Stimulated activated CD4-positive, alpha-beta T cell treated with anti-CD3 and anti-CD28 coated beads, Interleukin-12 subunit alpha, Interleukin-12 subunit beta, amount 100 ng/mL, for 4 hours (primary cell): ENCODE results near the gene HNRNPC.
"Not testable (repeated sequence)": the region's sequence is repeated elsewhere in the genome, so short reads cannot be mapped to it uniquely, and the experiment has no call there.

Experiments used
- DNase-seq: peaks from one replicate; pipeline ENCODE4 v3.0.0-alpha.2; 2020

The HNRNPC gene

DNA sequence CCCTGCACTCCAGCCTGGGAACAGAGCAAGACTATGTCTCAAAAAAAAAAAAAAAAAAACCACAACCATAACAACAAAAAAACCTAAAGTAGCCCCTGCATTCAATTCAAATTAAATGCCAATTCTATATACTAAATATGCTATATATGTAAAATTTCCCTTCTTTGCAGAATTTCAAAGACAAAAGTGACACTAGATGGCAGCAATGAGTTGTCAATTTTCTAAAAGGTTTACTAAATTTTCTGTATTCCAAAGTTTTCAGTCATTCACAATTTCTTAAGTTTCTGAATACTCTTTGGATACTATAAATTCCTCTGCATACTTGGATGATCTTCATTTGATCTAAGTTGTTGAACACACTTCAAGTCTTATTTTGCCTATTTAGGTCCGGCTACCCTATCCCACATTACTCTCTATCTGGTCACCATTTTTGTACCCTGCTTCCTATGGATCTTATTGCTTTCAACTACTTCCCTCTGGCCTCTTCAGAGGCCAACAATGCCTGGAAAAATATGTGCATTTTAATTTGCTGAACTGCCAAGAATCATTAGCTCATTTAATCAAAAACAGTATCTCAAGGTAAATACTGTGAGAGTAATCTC, 27.9 kb downstream of the HNRNPC start:
- DNase-seq: no peak

DNA sequence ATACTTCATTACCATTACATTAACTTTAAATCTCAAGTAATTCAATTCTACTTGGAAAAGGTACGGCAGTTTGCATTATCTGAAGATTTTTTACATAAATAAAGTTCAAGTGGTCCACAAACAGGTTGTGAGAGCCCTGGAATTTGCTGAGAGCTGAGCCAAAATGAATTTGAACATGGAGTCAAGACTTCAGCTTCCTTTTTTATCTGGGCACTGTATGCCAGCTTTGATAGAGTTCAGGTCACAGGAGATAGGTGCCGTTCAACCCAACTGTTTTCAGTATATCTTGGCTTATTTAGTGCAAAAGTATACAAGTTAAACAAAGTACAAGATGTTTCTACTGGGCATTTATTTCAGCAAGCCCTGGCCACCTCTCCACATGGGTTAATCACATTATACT, 28.8 kb downstream of the HNRNPC start:
- DNase-seq: no peak

DNA sequence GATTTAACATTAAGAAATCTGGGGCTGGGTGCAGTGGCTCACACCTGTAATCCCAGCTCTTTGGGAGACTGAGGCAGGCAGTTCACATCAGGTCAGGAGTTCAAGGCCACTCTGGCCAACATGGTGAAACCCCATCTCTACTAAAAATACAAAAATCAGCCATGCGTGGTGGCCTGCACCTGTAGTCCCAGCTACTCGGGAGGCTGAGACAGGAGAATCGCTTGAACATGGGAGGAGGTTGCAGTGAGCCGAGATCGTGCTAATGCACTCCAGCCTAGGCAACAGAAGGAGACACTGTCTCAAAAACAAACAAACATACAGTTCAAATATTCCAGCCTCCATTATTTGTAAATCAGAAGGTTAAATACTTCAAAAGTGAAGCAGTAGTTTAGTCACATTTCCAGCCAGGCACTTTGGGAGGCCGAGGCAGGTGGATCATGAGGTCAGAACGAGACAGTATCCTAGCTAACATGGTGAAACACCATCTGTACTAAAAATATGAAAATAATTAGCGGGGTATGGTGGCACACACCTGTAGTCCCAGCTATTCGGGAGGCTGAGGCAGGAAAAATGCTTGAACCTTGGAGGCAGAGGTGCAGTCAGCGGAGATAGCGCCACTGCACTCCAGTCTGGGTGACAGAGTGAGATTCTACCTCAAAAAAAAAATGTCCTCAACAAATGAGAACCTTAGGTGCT, 30.3 kb downstream of the HNRNPC start:
- DNase-seq: no peak

DNA sequence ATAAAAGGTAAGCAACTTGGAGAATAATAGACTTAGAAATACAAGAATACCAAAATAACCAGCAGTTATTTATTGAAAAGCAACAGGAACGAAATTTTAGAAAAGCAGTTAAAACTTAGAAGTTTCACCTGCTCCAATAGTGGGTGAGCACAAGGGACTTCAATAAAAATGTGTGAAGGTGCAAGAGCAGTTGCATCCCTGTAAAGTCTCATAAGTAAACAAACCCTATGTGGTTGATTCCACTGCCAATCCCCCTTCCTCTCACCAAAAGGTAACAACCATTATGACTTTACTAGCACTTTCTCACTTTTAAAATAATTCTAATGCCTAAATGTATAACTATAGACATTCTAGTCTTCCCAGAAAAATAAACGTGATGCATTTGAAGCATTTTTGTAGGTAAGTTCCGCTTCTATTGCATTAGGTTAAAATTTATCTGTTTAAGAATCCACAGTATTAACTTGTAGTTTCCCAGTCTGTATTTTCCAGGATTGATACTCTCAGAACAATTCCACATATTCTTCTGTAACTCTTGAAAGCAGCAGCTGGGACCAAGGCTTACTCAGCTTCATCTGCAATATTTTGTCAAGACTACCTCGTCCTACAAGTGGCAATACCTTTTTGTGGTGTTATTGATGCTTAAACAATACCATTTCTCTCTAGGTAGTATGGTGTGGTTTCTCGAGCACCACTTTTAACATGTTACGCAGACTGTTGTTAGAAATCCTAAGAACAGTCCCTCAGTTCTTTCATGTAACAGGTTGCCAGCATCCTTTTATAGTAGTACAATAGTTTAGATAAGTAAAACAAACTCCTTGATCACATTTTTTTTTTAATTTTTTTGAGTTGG, 32.1 kb downstream of the HNRNPC start:
- no peak for DNase-seq

DNA sequence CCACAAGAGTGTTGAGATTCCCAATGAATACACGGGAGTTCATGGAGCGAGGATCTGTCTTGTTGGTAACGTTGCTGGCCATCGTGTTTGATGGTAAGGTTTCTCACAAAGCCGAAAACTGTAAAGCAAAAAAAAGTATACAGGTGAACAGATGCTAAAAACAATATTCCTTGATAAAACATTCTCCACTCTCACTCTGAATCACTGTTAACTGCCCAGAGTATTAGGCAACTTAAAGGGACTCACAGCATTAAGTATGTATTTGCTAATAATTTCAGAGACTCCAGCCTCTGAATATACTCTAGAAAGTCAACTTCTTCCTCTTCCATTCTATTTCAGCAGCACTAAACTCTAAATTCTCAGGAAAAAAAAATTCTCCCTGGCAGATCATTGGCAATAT, 35.1 kb downstream of the HNRNPC start:
- DNase-seq: no peak

DNA sequence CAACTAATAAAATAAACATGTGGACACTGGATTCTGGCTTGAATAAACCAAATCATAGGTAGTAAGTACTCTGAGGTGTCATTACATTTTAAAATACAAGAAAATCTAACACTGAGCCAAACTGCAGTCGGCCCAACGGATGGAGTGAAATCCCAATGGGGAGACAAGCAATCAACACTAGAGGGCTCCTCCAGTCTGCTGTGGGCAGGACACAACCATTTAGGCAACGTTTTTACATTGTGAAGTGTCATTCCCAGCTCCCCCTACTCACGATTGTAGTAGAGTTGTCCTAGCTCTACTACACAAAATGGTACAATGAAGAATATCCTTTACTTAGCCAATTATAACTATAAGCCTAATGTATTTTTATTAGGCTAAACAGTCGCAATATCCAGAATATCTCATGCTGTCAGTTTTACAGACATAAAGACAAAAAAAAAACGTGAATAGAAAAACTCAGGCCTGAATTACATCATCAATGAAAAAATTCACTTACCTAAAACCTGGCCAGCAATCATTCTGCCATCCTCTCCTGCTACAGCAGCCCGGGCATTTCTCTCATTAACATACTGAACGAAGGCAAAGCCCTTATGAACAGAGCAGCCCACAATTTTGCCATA, 35.7 kb downstream of the HNRNPC start:
- DNase-seq: no peak

DNA sequence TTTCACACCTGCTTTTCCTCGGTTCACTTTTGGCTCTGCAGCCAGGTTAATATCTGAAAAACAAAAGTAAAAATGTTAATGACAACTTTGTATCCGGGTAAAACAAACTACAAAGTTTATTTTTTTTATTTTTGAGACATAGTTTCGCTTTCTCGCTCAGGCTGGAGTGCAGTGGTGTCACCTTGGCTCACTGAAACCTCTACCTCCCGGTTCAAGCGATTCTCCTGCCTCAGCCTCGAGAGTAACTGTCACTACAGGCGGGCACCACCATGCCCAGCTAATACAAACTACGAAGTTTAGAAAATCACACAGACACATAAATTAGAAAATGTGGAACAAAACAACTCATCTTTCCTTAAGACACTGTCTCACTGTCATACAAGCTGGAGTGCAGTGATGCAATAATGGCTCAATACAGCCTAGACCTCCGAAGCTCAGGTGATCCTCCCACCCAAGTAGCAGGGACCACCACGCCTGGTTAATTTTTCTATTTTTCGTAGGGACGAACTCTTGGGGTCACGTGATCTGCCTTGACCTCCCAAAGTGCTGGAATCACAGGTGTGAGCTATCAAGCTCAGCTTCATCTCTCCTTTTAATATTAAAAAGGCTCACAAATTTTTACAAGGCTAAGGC, 38.1 kb downstream of the HNRNPC start:
- DNase-seq: no peak

DNA sequence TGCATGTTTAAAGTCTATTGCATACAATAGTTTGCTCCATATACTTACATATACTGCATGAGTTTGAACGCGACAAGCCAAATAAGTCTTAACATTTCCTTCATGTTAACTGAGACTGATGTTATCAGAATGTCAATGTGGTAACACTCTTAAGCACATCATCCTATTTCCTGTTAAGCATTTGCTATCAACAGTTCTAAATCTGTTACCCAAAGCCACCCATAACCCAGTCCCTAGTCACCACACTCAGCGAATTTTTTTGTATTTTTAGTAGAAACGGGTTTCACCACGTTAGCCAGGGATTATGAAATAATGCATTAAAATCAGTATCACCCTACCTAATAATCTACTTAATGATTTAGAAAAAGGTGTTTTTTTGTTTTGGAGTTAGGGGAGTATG, 39.4 kb downstream of the HNRNPC start:
- no peak for DNase-seq

DNA sequence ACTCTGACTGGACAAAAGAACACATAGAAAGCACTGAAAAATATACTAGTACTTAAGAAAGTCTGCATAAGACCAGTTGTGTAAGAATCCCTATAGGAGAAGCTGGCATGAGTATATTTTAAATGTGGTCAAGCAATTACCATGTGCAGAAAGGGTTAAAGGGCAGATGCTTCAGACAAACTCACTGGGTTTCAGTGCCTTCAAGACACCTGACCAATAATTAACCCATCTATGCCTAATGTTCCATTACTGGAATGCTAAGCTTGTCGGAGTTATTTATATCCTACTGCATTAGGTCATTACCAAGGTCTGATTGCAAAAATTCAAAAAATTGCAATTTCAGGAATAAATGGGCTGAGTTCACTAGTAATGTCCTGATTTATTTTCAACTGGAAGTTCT, 41.3 kb downstream of the HNRNPC start:
- DNase-seq: no peak

DNA sequence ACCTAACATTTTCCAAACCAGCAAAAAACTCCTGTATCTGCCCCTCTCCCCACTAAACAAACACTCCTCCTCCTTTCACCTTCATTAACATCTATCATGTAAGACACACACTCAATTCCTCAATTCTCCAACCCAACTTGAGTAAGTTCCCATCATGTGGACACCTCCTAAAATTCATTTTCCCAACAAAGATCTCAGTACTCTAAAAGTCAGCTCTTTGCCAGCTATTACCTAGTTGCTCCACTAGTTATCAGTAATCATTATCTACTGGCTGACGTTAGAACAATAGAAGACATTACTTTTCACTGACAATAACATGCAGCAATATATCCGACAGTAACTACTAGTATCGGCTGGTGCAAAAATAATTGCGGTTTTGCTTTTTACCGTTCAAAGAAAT, 42.1 kb downstream of the HNRNPC start:
- DNase-seq: no peak

DNA sequence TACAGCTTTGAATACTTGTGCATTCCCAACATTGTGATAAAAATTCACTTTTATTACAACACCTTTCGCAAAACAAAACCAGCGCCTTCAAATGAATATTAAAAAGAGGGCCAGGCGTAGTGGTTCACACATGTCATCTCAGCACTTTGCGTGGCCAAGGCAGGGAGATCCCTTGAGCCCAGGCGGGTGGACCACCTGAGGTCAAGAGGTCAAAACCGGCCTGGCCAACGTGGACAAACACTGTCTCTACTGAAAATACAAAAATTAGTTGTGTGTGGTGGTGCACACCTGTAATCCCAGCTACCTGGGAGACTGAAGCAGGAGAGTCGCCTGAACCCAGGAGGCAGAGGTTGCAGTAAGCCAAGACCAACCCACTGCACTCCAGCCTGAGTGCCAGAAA, 42.8 kb downstream of the HNRNPC start:
- DNase-seq: no peak

DNA sequence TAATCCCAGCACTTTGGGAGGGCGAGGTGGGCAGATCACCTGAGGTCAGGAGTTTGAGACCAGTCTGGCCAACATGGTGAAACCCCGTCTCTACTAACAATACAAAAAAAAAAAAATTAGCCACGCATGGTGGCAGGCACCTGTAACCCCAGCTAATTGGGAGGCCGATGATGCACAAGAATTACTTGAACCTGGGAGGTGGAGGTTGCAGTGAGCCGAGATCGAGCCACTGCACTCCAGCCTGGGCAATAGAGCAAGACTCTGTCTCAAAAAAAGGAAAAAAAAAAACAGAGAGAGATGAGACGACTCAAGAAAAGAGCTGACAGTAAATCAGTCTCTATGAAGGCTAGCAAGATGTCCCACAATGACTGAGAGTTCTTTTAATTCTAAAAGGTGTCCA, 44.1 kb downstream of the HNRNPC start:
- not testable (repeated sequence) for DNase-seq

DNA sequence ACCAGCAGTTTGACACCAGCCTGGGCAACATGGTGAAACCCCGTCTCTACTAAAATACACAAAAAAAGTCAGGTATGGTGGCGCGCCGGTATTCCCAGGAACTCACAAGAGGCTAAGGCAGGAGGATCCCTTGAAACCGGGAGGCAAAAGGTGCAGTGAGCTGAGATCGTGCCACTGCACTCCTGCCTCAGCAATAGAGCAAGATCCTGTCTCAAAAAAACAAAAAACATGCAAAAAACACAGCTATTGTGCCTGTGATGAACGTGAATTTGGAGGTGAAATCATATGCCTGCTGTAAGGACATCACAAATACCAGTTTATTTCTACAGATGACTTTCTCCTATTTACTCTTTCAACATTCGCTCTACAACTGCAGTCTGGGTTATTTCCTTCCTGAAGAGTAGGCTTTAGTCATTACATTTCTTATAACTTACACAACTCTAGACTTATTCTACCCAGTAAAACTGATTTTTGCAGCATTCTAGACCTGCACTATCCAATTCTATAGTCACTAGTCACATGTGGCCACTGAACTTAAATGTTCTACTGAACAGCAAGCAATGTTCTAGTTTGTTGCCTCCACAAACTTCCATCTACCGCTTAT, 48.3 kb downstream of the HNRNPC start:
- no peak for DNase-seq

DNA sequence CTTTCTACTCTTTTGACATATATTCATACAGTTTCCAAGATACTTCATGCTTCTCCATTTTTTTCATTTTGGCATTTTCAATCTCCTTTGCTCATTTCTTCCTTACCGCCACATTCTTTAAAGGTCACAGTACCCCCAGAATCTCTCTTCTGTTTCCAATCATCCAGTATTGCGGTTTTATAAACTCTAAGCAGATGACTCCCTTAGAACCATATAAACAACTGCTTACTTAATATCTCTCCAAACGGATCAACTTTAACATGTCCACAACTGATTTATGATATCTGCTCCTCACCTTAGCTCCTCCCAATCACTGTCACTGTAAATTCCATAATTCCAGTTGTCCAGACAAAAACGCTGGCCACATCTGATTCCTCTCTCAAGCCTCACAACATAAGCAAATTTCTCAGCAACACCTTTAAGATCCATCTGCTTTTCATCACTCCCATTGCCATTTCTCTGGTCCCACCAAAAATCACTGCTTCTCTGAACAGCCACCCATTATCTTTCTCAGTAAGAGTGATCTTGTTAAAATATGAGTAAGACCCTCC, 49.6 kb downstream of the HNRNPC start:
- no peak for DNase-seq

DNA sequence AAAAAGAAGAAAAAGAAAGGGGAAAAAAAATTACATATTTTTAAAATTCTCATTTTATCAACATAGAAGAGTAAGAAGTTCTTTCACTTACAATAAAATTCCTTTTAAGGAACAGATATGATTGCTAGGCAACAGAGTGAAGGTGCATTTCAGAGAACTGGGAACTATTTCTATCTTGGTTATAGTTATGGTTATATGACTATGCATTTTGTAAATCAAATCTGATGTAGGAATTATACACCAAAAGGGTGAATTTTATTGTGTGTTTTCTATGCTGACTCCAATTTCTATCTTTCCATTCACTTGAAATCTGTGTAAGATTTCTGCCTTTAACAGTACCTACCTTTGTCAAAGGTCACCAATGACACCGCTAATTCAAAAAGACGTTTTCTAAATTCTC, 50.1 kb downstream of the HNRNPC start:
- no peak for DNase-seq

DNA sequence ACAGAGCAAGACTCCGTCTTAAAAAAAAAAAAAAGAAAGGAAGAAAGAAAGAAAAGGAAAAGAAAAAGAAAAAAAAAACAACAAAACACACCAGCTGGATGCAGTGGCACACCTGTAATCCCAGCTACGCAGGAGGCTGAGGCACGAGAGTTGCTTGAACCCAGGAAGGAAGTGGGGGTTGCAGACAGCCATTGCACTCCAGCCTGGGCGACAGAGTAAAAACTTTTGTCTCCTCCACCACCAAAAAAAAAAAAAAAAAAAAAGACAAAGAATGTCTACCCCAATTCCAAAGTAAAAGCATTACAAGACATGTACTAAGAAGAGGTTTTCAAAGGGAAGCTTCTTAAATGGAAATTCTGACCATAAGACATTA, 53.4 kb downstream of the HNRNPC start:
- no peak for DNase-seq

DNA sequence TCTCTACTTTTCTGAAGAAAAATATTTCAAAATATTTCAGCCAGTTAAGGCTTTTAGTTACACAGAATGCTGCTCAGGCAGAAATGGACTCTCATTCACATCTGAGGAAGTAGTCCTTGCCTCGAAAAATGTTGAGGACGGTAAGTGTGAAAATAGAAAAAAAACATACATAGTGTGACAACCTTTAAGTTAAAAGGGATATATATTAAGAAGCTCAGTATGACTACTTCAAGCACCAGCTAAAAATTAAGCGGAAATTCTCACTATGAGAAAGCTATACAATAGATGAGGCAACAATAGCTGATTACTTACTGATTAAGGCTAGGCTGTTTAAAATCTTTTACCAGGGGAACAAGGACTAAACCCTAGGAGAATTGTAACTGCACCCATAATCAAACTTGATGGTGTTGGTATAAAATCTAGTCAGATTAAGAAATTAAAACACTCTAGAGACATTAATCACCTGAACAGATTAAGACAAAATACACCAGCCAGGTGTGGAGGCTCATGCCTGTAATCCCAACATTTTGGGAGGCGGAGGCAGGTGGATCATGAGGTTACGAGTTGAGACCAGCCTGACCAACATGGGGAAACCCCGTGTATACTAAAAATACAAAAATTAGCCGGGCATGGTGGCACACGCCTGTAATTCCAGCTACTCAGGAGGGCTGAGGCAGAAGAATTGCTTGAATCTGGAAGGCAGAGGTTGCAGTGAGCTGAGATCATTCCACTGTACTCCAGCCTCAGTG, 53.9 kb downstream of the HNRNPC start:
- no peak for DNase-seq

DNA sequence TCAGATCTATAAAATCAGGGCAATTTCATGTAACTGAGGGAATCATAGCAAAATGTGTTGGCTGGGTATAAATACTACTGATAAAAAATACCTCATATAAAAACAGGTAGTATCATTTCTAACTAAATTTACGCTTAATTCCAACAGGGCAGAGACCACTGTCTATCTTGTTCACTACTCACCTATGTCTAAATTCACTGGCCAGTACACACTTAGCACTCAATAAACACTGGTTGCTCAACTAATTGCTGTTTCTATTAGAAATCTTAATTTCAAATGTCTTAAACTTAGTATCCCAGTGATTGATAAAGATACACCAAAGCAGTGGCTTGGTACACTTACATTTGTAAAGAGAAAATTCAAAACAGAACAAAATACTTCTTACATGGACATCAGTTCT, 55.6 kb downstream of the HNRNPC start:
- DNase-seq: no peak

DNA sequence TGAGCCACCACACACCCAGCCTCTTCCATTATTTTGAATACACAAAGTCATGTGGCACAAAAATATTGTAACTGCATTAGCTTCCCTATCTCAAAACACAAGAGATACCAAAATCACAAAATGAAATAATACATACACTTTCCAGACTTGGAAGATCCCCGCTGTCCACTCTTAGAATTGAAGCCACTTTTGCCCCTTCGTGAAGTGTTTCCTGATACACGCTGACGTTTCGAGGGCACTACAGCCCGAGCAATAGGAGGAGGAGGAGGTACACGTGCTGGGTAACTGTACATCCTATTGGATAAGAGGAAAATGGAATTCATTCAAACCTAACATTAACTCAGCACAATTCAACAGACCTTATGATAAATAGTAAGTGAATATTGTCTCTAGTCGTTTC, 56.4 kb downstream of the HNRNPC start:
- not testable (repeated sequence) for DNase-seq

DNA sequence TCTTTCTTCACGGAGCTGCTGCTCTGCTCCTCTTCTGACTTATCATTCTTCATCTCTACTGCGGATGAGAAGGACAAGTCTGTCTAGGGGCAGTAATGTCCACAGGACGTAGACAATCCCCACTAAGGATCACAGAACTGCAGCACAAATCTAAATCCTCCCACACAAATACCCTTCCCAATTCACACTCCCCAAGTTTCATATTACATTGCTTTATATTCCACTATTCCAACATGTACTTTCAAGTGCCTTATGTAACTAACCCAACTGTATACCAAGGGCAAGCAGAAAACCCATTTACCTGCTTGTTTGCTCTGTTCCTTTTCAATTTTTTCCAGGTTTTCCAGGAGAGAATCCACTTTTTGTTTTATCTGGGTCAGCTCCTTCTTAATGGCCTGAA, 57.7 kb downstream of the HNRNPC start:
- DNase-seq: no peak

DNA sequence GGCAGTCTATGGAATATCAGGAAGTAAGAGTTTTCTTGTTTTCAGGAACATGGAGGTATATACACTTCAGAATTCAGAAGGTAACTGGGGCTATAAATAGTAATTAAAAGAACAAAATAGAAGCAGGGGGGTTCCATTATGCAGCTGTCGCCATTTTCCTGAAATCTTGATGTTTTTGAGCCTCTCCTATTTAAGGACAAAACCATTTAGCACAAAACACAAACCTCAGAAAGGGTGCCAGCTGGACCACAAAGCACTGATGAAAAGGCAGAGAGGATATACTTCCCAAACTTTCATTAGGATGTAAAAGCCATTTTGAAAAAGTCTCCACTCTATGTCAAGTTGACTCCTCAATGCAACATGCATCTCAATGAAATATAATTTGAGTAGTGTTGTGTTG, 59.2 kb downstream of the HNRNPC start:
- DNase-seq: no peak

DNA sequence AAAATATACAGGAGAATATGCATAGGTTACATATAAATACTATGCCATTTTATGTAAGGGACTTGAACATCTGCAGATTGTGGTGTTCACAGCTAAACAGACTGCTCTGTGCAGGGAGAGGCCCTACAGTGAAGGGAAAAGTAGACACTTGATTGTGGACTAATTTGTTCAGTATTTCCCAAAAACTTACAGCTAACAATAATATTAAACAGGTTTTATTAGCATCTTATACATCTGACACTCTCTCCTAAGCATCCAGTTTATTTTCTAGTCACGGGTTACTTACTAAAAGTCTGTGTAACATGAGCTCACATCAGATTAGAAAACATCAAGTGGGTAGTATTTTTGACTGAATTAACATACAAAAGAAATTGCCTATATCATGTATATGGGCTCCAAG, 60.1 kb downstream of the HNRNPC start:
- DNase-seq: no peak
